Sigmoid colon (tissue), 7 donors: ENCODE results near the gene TMEM222. TPM values are rescaled to one million over a fixed set of nuclear protein-coding genes. Genes with fewer than 3 reads are reported as not detected.

Experiments used
- DNase-seq: peaks from one replicate; pipeline ENCODE4 v3.0.0-alpha.2; 2019
- H3K27ac ChIP-seq, 4 donors: fragments of 200-600 bp; sonication (generic); one replicate each; pipeline ENCODE4 v1.5.1; 2016 to 2019; ENCODE audit warnings: mild to moderate bottlenecking in 1 of 4
- H3K27me3 ChIP-seq, 3 donors: fragments of 200-600 bp; sonication (generic); one replicate each; pipeline ENCODE4 v1.5.1; 2019; ENCODE audit warnings: mild to moderate bottlenecking in 1 of 3
- H3K36me3 ChIP-seq, 4 donors: fragments of 200-600 bp; sonication (generic); one replicate each; pipeline ENCODE4 v1.5.1; 2016 to 2019
- H3K4me1 ChIP-seq, 4 donors: fragments of 200-600 bp; sonication (generic); one replicate each; pipeline ENCODE4 v1.5.1; 2017 to 2019
- H3K4me3 ChIP-seq, 4 donors: fragments of 200-600 bp; sonication (generic); one replicate each; pipeline ENCODE4 v1.5.1; 2017 to 2019; ENCODE audit warnings: mild to moderate bottlenecking in 2 of 4, moderate library complexity in 1 of 4
- H3K9me3 ChIP-seq, 4 donors: fragments of 200-600 bp in 3 of 4; sonication (generic) in 3 of 4; one replicate each; pipeline versions ENCODE4 v1.5.1 to v1.6.1; 2013 to 2019
- EP300 ChIP-seq, 4 donors: sonication (generic); formaldehyde crosslinking; IDR thresholded peaks; one replicate each; pipeline ENCODE4 v1.6.1; 2017; ENCODE audit warnings: antibody characterized with exemption in 4 of 4
- POLR2A ChIP-seq, 2 donors: fragments of 450-650 bp; IDR thresholded peaks; one replicate each; pipeline ENCODE4 v1.6.1; 2016; ENCODE audit warnings: antibody characterized with exemption in 2 of 2, mild to moderate bottlenecking in 2 of 2, moderate library complexity in 2 of 2
- POLR2AphosphoS5 ChIP-seq, 4 donors: sonication (generic); formaldehyde crosslinking; IDR thresholded peaks; one replicate each; pipeline ENCODE4 v1.6.1; 2017; ENCODE audit warnings: antibody characterized with exemption in 4 of 4
- WGBS, 2 donors: extraction: QIAGEN DNeasy Blood & Tissue Kit; methylation state at CpG; one replicate each; pipeline ENCODE4 v1.1.7; 2013; 5-methylcytosine and 5-hydroxymethylcytosine counted together
- intact Hi-C: fragments of 100-400 bp; cut with DNase I; formaldehyde crosslinking; loops from one replicate; pipeline ENCODE4 v1.15.1; 2023
- polyA plus RNA-seq, 3 donors: library from polyadenylated mRNA; stranded (reverse); fragments of 200-250 nt; gene quantifications; one replicate each; pipeline ENCODE4 v1.2.3, GENCODE V29; 2013
- total RNA-seq, 4 donors: library from RNA; depleted of rRNA; stranded (reverse); fragments of >200 nt; gene quantifications; one replicate each; pipeline ENCODE4 v1.1.0, GENCODE V29; 2016
- TF ChIP-seq, protein P1 (sequence below), 4 experiments: fragments of 450-650 bp in 3 of 4; fragments of 200-600 bp in 1 of 4; IDR thresholded peaks; one replicate each; pipeline ENCODE4 v1.5.1; 2016 to 2019; ENCODE audit warnings: antibody characterized with exemption in 4 of 4, mild to moderate bottlenecking in 3 of 4, moderate library complexity in 2 of 4
- donor health status: healthy with polysubstance abuse.
- donor health status: Bipolar disorder and iron deficiency.
- donor health status: healthy.

The TMEM222 gene
- total and polyA plus RNA-seq, 7 donors, result 15.7 to 46.9 (median 19.7) TPM

- DNase-seq, result no peak
- Histone ChIP-seq H3K36me3 (peaks cover 0 to 6% (median 0%) of the 10 kb centered on the region in 4 donors), H3K27ac (no peak overlapping the region), H3K9me3 (no peaks in the 10 kb centered on the region), H3K27me3 (peaks cover 0 to 14% (median 7%) of the 10 kb centered on the region in 3 donors), H3K4me3 (no peak overlapping the region), H3K4me1 (no peaks in the 10 kb centered on the region)
- intact Hi-C loops, result no loop called here
- TF ChIP-seq POLR2A (IDR thresholded peaks at IDR 0.05), result no peak
- TF ChIP-seq POLR2AphosphoS5 (IDR thresholded peaks at IDR 0.05), result no peak
- TF ChIP-seq EP300 (IDR thresholded peaks at IDR 0.05), result no peak
- TF ChIP-seq, protein P1, sequence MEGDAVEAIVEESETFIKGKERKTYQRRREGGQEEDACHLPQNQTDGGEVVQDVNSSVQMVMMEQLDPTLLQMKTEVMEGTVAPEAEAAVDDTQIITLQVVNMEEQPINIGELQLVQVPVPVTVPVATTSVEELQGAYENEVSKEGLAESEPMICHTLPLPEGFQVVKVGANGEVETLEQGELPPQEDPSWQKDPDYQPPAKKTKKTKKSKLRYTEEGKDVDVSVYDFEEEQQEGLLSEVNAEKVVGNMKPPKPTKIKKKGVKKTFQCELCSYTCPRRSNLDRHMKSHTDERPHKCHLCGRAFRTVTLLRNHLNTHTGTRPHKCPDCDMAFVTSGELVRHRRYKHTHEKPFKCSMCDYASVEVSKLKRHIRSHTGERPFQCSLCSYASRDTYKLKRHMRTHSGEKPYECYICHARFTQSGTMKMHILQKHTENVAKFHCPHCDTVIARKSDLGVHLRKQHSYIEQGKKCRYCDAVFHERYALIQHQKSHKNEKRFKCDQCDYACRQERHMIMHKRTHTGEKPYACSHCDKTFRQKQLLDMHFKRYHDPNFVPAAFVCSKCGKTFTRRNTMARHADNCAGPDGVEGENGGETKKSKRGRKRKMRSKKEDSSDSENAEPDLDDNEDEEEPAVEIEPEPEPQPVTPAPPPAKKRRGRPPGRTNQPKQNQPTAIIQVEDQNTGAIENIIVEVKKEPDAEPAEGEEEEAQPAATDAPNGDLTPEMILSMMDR (IDR thresholded peaks at IDR 0.05), result no peak
- WGBS, 2 donors, result 35 to 59% methylated on average over 31 of the region's 31 CpGs
Observed at GRCh38 chr1:27342778-27343638, 21.0 kb downstream of the TMEM222 start.

DNA sequence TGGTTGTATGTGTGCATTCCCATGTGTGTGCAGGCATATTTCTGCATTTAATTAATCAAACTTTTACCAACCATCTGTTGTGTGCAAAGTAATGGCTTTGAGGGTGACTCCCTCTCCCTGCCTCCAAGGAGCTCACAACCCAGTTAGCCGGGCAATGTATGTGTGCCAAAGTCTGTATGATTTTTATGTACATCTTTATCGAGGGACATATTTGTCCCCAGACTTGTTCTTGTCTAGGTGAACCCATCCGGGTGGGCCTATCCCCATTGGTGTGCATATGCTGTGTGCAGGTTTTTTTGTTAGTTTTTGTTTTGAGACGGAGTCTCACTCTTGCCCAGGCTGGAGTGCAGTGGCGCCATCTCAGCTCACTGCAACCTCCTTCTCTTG is 21.7 kb downstream of the TMEM222 start:
- no peaks in the 10 kb centered on the region for H3K4me1 ChIP-seq
- no peak for DNase-seq
- H3K27ac ChIP-seq, result no peak overlapping the region
- peaks cover 0 to 2% (median 0%) of the 10 kb centered on the region in 4 donors for H3K36me3 ChIP-seq
- H3K4me3 ChIP-seq, result no peak overlapping the region
- 59 to 66% methylated on average over 5 of the region's 5 CpGs for WGBS, 2 donors
- TF ChIP-seq POLR2A (IDR thresholded peaks at IDR 0.05) (no peak), EP300 (IDR thresholded peaks at IDR 0.05) (no peak), POLR2AphosphoS5 (IDR thresholded peaks at IDR 0.05) (no peak)
- TF ChIP-seq, protein P1 (IDR thresholded peaks at IDR 0.05), result no peak
- peaks cover 0 to 18% (median 12%) of the 10 kb centered on the region in 3 donors for H3K27me3 ChIP-seq
- intact Hi-C loops, result no loop called here
- no peaks in the 10 kb centered on the region for H3K9me3 ChIP-seq

- no peaks in the 10 kb centered on the region for H3K36me3 ChIP-seq
- H3K27ac ChIP-seq, result no peak overlapping the region
- H3K4me1 ChIP-seq, result peaks cover 0 to 14% (median 13%) of the 10 kb centered on the region in 4 donors
- no peak for DNase-seq
- 92 to 94% methylated on average over 12 of the region's 12 CpGs for WGBS, 2 donors
- H3K4me3 ChIP-seq, result no peak overlapping the region
- no peaks in the 10 kb centered on the region for H3K9me3 ChIP-seq
- TF ChIP-seq POLR2AphosphoS5 (IDR thresholded peaks at IDR 0.05) (no peak), POLR2A (IDR thresholded peaks at IDR 0.05) (no peak)
- H3K27me3 ChIP-seq, result peaks cover 12 to 34% (median 27%) of the 10 kb centered on the region in 3 donors
- intact Hi-C loops, result no loop called here
Observed at GRCh38 chr1:27345272-27345671, 23.3 kb downstream of the TMEM222 start.

DNA sequence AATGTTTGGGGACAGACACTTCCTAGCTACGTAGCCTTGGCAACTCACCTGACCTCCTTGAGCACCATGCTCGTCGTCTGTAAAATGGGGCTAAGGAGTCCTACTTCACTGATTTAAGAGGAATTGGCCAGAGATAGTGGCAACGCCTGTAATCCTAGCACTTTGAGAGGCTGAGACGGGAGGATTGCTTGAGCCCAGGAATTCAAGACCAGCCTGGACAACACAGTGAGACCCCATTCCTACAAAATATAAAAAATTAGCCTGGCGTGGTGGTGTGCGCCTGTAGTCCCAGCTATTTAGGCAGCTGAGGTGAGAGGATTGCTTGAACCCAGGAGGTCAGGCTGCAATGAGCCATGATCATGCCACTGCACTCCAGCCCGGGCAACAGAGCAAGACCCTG is 24.4 kb downstream of the TMEM222 start:
- no peak overlapping the region for H3K27ac ChIP-seq
- peaks cover 0 to 25% (median 24%) of the 10 kb centered on the region in 4 donors for H3K4me1 ChIP-seq
- no peaks in the 10 kb centered on the region for H3K36me3 ChIP-seq
- TF ChIP-seq, protein P1 (IDR thresholded peaks at IDR 0.05), result no peak
- TF ChIP-seq POLR2A (IDR thresholded peaks at IDR 0.05), result no peak
- no peak for TF ChIP-seq EP300 (IDR thresholded peaks at IDR 0.05)
- TF ChIP-seq POLR2AphosphoS5 (IDR thresholded peaks at IDR 0.05), result no peak
- no peaks in the 10 kb centered on the region for H3K9me3 ChIP-seq
- DNase-seq, result no peak
- 94 to 95% methylated on average over 8 of the region's 8 CpGs for WGBS, 2 donors
- H3K4me3 ChIP-seq, result no peak overlapping the region
- peaks cover 16 to 45% (median 32%) of the 10 kb centered on the region in 3 donors for H3K27me3 ChIP-seq
- intact Hi-C loops, result no loop called here

DNA sequence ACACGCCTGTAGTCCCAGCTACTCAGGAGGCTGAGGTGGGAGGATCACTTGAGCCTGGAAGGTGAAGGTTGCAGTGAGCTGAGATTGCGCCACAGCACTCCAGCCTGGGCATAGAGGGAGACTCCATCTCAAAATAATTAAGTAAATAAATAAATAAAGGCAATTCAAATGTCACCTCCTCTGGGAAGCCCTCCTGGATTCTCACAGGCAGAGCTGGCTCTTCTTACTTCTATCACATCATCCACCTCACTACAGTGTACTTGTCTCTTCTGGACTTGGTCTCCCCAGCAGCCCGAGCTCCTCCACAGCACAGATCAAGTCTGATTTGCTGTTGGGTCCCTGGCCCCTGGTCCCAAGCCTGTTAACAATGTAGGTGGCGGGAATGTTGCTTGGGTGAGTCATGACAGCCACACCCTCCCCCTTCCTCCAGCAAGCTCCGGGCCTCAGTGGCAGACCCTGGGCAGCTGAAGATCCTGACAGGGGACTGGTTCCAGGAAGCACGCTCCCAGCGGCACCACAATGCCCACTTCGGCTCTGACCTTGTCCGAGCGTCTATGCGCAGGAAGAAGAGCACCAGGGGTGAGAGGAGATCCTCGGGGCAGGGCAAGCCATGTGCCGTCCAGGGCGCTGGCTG is 25.1 kb downstream of the TMEM222 start:
- Histone ChIP-seq H3K9me3 (no peaks in the 10 kb centered on the region), H3K4me3 (no peak overlapping the region), H3K4me1 (peaks cover 0 to 26% (median 25%) of the 10 kb centered on the region in 4 donors), H3K36me3 (no peaks in the 10 kb centered on the region), H3K27ac (no peak overlapping the region), H3K27me3 (peaks cover 16 to 46% (median 32%) of the 10 kb centered on the region in 3 donors)
- 83 to 89% methylated on average over 14 of the region's 14 CpGs for WGBS, 2 donors
- no peak for DNase-seq
- intact Hi-C loops, result no loop called here
- TF ChIP-seq, protein P1 (IDR thresholded peaks at IDR 0.05), result no peak
- TF ChIP-seq POLR2A (IDR thresholded peaks at IDR 0.05) (no peak), EP300 (IDR thresholded peaks at IDR 0.05) (no peak), POLR2AphosphoS5 (IDR thresholded peaks at IDR 0.05) (no peak)
